Activated CD4-positive, alpha-beta T cell treated with anti-CD3 and anti-CD28 coated beads for 4 hours (primary cell): ENCODE data around the gene MOB3B.
"Not testable (repeated sequence)": the region's sequence is repeated elsewhere in the genome, so short reads cannot be mapped to it uniquely, and the experiment has no call there.

Source experiments
- DNase-seq, 2 donors: peaks; one replicate each; pipeline ENCODE4 v3.0.0-alpha.2; 2020

Gene MOB3B

GRCh38 chr9:27514551-27514950 is 15.1 kb downstream of the MOB3B start:
- no peak for DNase-seq

DNA sequence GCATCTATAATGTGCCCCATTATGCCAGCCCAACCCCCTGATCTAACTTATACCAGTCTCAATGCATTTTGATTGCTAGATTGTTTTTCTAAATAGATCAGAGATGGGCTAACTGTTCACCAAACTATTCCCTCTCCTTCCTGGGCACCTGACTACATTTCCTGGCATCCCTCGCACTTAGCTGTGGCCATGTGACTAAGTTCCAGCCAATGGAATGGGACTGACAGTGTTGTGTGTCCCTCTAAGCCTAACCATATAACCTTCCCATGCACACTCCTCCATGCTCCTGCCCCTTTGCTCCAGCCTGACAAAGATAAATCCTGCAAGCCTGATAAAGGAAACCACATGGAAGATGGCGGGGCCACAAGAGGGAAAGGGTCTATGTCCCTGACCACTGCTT is 17.8 kb downstream of the MOB3B start:
- no peak for DNase-seq

DNA sequence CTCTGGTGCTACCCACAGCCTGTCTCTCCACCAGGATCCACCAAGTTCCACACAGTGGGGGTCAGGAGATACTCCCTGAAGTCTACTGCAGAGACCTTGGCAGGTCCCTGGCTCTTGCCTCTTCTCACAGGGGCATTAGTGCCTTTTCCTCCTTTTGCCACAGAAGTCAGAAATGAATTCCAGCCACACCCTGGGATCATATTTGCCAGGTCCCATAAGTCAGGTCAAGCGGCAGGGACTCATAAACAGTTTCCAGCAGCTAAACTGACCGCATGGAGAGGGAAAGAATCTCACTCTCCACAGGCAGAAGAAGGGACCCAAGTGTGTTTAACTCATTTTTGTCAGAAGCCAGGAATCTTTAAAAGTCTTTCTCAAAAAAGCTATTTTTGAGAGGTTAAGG is 18.8 kb downstream of the MOB3B start:
- DNase-seq, result no peak

- DNase-seq, result no peak
These were observed 22.6 kb downstream of the MOB3B start for GRCh38 chr9:27506981-27507380.

DNA sequence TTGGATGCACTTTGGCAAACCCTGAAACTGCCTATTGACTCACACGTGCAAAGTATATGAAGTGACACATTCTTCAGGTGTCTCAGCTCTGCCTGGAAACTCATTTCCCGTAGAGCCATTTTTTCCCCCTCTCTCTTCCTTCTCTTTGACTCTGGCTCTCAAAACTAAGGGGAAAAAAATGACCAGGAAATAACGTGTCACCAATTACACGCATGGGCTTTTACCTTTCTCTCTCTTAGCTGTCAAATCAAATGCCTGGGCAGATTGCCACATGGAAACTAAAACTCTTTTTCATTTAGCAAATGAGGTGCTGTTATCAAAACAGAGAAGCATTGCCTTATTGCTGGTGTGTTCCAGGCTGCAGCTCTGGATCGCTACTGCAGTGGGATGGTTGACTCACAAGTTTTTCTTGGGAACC is 23.9 kb downstream of the MOB3B start:
- DNase-seq, result no peak

DNA sequence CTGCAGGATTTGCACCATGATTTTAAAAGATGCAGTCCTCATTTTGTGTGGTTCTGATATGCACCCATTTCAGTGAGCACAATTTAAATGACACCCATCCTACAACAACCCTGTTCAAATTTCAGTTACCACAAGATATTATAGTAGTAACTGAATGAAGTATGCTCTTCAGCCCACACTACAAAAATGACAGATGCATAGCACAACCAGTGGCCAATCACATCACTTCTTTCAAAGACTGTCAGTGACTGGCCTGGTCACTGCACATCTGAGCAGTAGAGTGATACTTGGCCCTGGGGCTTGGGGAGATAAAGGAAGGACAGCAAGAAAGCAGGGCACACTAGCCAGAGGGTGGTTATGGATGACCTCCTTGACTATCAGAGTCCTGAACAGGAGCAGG is 25.4 kb downstream of the MOB3B start:
- no peak for DNase-seq

GRCh38 chr9:27503623-27504022 is 26.0 kb downstream of the MOB3B start:
- DNase-seq, result no peak

- DNase-seq, result not testable (repeated sequence)
These were observed 28.7 kb downstream of the MOB3B start for GRCh38 chr9:27500902-27501301.

DNA sequence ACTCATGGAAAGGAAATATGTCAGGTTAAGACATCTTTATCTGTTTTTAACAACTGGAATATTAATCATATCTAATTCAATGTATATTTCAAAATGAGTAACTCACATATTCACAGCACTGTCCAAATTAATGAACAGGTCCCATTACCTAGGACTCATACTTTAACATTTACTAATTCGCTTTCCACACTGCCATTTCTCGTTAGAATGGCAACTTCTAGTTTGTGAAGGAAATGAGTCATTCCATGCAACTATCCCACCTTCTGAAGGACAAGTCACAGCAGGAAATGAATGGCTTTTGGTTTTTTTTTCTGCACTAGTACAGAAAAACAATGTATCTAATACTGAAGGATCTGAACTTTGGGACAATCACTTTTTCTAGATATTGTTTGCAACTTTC is 30.2 kb downstream of the MOB3B start:
- no peak for DNase-seq

- DNase-seq, result no peak
These were observed 31.7 kb downstream of the MOB3B start for GRCh38 chr9:27497883-27498417.

GRCh38 chr9:27496135-27496504 is 33.5 kb downstream of the MOB3B start:
- no peak for DNase-seq

GRCh38 chr9:27495480-27496134 is 34.0 kb downstream of the MOB3B start:
- DNase-seq, result no peak

GRCh38 chr9:27491154-27491553 is 38.5 kb downstream of the MOB3B start:
- no peak for DNase-seq

DNA sequence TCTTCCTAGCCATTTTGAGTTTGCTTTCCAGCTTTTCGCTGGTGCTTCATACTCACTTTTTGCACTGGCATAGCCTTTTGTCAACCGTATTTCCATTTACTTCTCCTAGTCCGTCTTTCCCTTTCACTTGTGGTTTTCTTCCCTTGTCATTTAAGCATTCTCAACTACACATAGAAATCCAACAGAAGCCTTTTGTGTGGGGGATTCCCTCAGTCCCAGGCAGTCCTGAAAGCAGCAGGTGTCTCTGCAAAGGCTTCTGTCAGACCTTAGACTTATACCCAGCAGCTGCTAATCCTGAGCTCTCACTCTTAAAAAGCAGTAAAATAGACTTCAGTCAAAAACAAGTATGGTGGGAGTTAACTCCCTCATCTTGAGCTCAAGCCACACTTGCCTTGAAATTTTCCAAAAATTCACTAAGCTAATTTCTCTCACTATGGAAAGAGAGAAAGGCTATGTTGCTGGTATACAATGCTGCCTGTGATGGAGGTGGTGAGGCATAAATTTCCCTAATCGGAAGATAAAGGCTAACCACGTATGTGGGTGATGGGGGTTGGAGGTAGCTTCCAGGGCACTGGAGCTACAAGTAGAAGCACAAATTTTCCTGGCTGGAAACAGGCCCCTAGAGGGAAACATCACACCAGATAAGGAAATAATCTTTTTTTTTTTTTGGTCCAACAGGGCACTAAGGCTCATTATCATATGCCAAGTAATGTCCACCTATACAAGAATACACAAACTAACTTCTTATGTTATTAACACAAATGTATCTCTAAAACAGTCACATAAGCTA is 40.3 kb downstream of the MOB3B start:
- DNase-seq, result no peak

DNA sequence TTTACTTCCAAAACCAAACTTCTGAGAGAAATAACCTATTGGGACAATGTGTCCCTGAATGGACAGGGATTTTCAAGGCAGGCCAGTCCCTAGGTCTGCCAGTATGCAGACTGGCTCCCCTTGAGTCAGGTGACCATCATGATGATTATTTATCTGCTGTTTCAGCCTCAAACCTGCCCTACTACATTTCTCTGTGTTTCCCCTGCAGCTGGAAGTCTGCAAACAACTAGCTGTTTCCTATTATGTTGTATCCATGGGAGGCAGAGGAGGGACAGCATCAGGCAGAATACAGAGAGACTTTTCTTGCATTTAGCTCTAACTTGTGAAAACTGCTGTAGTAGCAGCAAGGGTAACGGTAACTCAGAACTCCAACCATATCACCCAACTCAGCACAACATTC is 41.7 kb downstream of the MOB3B start:
- DNase-seq, result no peak

- no peak for DNase-seq
These were observed 42.4 kb downstream of the MOB3B start for GRCh38 chr9:27487128-27487640.

DNA sequence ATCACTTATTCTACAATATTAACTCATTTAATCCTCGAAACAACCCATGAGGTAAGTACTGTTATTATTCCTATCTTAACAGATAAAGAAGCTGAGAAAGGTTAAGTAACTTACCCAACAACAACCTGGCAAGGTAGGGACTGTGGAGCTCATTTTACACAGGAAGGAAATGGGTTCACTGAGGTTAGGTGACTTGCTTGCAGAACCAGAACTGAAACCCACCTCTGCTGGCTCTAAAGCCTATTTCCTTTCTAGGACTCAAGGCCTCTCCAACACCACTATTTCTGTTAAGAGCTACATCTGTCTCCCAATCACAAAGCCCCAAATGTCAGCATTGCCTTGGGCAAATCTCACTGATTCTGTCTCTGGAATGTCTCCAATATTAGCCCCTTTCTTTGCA is 44.5 kb downstream of the MOB3B start:
- no peak for DNase-seq

DNA sequence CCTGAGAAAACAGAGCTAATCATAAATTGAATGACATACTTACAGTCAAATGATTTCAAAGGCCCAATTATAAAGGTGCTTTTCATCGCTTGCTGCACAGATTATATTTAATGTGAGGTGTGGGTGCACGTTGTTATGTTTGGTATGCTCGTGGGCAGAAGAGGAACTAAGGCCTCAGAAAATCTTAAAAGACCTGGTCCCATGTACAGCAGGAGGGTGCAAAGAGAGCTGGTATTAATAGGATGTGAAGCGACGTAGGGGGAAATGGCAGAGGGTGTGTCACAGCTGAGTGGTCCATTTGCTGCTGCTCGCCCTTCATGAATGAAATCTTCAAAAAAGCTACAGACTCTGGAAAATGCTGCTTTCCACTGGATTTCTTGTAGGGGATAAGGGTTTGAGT is 46.0 kb downstream of the MOB3B start:
- DNase-seq, result no peak

GRCh38 chr9:27482709-27483108 is 46.9 kb downstream of the MOB3B start:
- DNase-seq, result no peak

- DNase-seq, result no peak
These were observed 51.3 kb downstream of the MOB3B start for GRCh38 chr9:27478322-27478721.

GRCh38 chr9:27476870-27477515 is 52.6 kb downstream of the MOB3B start:
- DNase-seq, result no peak

- DNase-seq, result no peak
These were observed 54.5 kb downstream of the MOB3B start for GRCh38 chr9:27475057-27475595.

DNA sequence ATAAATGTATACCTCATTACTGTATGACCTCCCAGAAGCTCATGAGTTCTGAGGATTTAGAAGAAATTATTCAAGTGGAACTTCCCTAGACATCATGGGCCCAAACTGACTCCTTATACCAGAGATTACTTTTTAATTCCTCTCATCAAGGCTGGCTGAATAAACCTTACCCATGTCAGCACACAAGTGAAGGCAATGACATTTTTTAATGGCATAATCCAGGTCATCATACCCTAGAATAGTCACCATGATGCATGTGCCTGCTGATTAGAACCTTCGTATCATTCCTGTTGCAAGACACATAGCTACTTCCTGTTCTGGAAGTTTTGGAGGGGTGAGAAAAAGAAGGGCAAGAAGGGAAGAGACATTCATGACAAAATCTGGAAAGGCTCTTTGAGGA is 55.3 kb downstream of the MOB3B start:
- no peak for DNase-seq
